Measurements from ENCODE around the gene SPG7.
"Not testable (repeated sequence)": the region's sequence is repeated elsewhere in the genome, so short reads cannot be mapped to it uniquely, and the experiment has no call there.

SPG7 gene

GRCh38 chr16:89584768-89585549, 76.8 kb downstream of the SPG7 start:
- no peak for DNase-seq
- TF ChIP-seq POLR2A (IDR thresholded peaks at IDR 0.05; ENCODE audit: low read length) (no peak), GATA1 (IDR thresholded peaks at IDR 0.05; ENCODE audit: low read depth, low read length) (no peak)

GRCh38 chr16:89586218-89586617, 78.0 kb downstream of the SPG7 start:
- TF ChIP-seq GATA1 (IDR thresholded peaks at IDR 0.05; ENCODE audit: low read depth, low read length) (no peak), POLR2A (IDR thresholded peaks at IDR 0.05; ENCODE audit: low read length) (no peak)
- no peak for DNase-seq

- DNase-seq = peak; percentile 46 to 53
Observed at GRCh38 chr16:89586853-89587252, 78.7 kb downstream of the SPG7 start.

GRCh38 chr16:89587676-89588075, 79.5 kb downstream of the SPG7 start:
- not testable (repeated sequence) for DNase-seq

More at GRCh38 chr16:89586853-89587252, 78.7 kb downstream of the SPG7 start:
- no peak for TF ChIP-seq GATA1 (IDR thresholded peaks at IDR 0.05; ENCODE audit: low read depth, low read length)

- TF ChIP-seq GATA1 (IDR thresholded peaks at IDR 0.05; ENCODE audit: low read depth, low read length) = no peak
- TF ChIP-seq POLR2A (IDR thresholded peaks at IDR 0.05; ENCODE audit: low read length) = no peak
Observed at GRCh38 chr16:89588413-89589109, 80.4 kb downstream of the SPG7 start.

GRCh38 chr16:89589241-89589926, 81.2 kb downstream of the SPG7 start:
- TF ChIP-seq POLR2A (IDR thresholded peaks at IDR 0.05; ENCODE audit: low read length) = no peak
- no peak for TF ChIP-seq GATA1 (IDR thresholded peaks at IDR 0.05; ENCODE audit: low read depth, low read length)
- DNase-seq = no peak

More at GRCh38 chr16:89588413-89589109, 80.4 kb downstream of the SPG7 start:
- no peak for DNase-seq

- TF ChIP-seq GATA1 (IDR thresholded peaks at IDR 0.05; ENCODE audit: low read depth, low read length) (no peak), POLR2A (IDR thresholded peaks at IDR 0.05; ENCODE audit: low read length) (no peak)
- no peak for DNase-seq
Observed at GRCh38 chr16:89593841-89594240, 85.6 kb downstream of the SPG7 start.

GRCh38 chr16:89595330-89596060, 87.3 kb downstream of the SPG7 start:
- TF ChIP-seq POLR2A (IDR thresholded peaks at IDR 0.05; ENCODE audit: low read length) = no peak
- no peak for TF ChIP-seq GATA1 (IDR thresholded peaks at IDR 0.05; ENCODE audit: low read depth, low read length)

GRCh38 chr16:89596061-89596689, 88.0 kb downstream of the SPG7 start:
- DNase-seq = no peak
- TF ChIP-seq GATA1 (IDR thresholded peaks at IDR 0.05; ENCODE audit: low read depth, low read length) = no peak
- TF ChIP-seq POLR2A (IDR thresholded peaks at IDR 0.05; ENCODE audit: low read length) = no peak

More at GRCh38 chr16:89595330-89596060, 87.3 kb downstream of the SPG7 start:
- no peak for DNase-seq

- no peak for DNase-seq
- TF ChIP-seq POLR2A (IDR thresholded peaks at IDR 0.05; ENCODE audit: low read length) (no peak), GATA1 (IDR thresholded peaks at IDR 0.05; ENCODE audit: low read depth, low read length) (no peak)
Observed at GRCh38 chr16:89596957-89597649, 88.9 kb downstream of the SPG7 start.

- DNase-seq = peak; percentile 25 to 56
- TF ChIP-seq POLR2A (IDR thresholded peaks at IDR 0.05; ENCODE audit: low read length) = no peak
- TF ChIP-seq GATA1 (IDR thresholded peaks at IDR 0.05; ENCODE audit: low read depth, low read length) = no peak
Observed at GRCh38 chr16:89598199-89598598, 90.0 kb downstream of the SPG7 start.

GRCh38 chr16:89599451-89599858, 91.3 kb downstream of the SPG7 start:
- DNase-seq = peak; percentile 25 to 43
- TF ChIP-seq POLR2A (IDR thresholded peaks at IDR 0.05; ENCODE audit: low read length) (no peak), GATA1 (IDR thresholded peaks at IDR 0.05; ENCODE audit: low read depth, low read length) (no peak)

GRCh38 chr16:89599902-89600301, 91.7 kb downstream of the SPG7 start:
- no peak for DNase-seq
- TF ChIP-seq GATA1 (IDR thresholded peaks at IDR 0.05; ENCODE audit: low read depth, low read length) (no peak), POLR2A (IDR thresholded peaks at IDR 0.05; ENCODE audit: low read length) (no peak)
